ENCODE results near the gene FNTB. TPM values are rescaled to one million over a fixed set of nuclear protein-coding genes. Genes with fewer than 3 reads are reported as not detected.
A peak's percentile ranks its signal among the peaks of the same experiment; 100 is the strongest.

FNTB gene
- total and polyA plus RNA-seq, 2 of the 13 experiments (the other 11 are each of a cell fraction or from before 2014, with no cell fraction given): 23.6 to 28.5 TPM

- peak; percentile 45; the same call in 1 of the 2 replicates for TF ChIP-seq ZNF784 (CRISPR knock-in tag; IDR thresholded peaks at IDR 0.05; ENCODE audit: borderline replicate concordance)
- no peak for TF ChIP-seq CERS6 (CRISPR knock-in tag; IDR thresholded peaks at IDR 0.05)
- TF ChIP-seq PRDM15 (CRISPR knock-in tag; IDR thresholded peaks at IDR 0.05): no peak
- TF ChIP-seq KLF9 (CRISPR knock-in tag; IDR thresholded peaks at IDR 0.05; ENCODE audit: low read depth): no peak
- TF ChIP-seq JUND (CRISPR knock-in tag; IDR thresholded peaks at IDR 0.05): peak; percentile 73; the same call in 1 of the 2 replicates
- TF ChIP-seq ZBTB39 (CRISPR knock-in tag; IDR thresholded peaks at IDR 0.05): no peak
- TF ChIP-seq ZNF501 (CRISPR knock-in tag; IDR thresholded peaks at IDR 0.05): peak; percentile 96
- TF ChIP-seq ZNF12 (CRISPR knock-in tag; IDR thresholded peaks at IDR 0.05): peak; percentile 76
- peak; percentile 47 for TF ChIP-seq AKAP8 (CRISPR knock-in tag; IDR thresholded peaks at IDR 0.05)
- peak; percentile 81; the same call in 1 of the 2 replicates for TF ChIP-seq TOPORS (CRISPR knock-in tag; IDR thresholded peaks at IDR 0.05)
- TF ChIP-seq ZNF18 (CRISPR knock-in tag; IDR thresholded peaks at IDR 0.05; ENCODE audit: insufficient replicate concordance): no peak
- peak; percentile 99 for TF ChIP-seq DMAP1 (CRISPR knock-in tag; IDR thresholded peaks at IDR 0.05)
- TF ChIP-seq SNAI1 (CRISPR knock-in tag; IDR thresholded peaks at IDR 0.05; ENCODE audit: borderline replicate concordance): peak; percentile 69; the same call in 1 of the 2 replicates
- TF ChIP-seq ZNF337 (CRISPR knock-in tag; IDR thresholded peaks at IDR 0.05; ENCODE audit: borderline replicate concordance, low read depth): 0 out of 2 replicates have a peak, but pooled peaks have one; percentile 90
- peak; percentile 98 for TF ChIP-seq ZNF512B (CRISPR knock-in tag; IDR thresholded peaks at IDR 0.05; ENCODE audit: borderline replicate concordance)
- peak; percentile 62; the same call in 1 of the 2 replicates for TF ChIP-seq FOXK2 (IDR thresholded peaks at IDR 0.05)
Measured at GRCh38 chr14:64986648-64987437, at the start of gene FNTB (continued).
